Activated CD4-positive, alpha-beta T cell treated with anti-CD3 and anti-CD28 coated beads, Interleukin-2, Interleukin-6, amounts not matched to agents 100 ng/mL and 50 ng/mL, durations not matched to agents 16 hours and 8 hours (primary cell): ENCODE measurements around the gene TANGO6.
"Not testable (repeated sequence)": the region's sequence is repeated elsewhere in the genome, so short reads cannot be mapped to it uniquely, and the experiment has no call there.

Experiments used
- DNase-seq: peaks from one replicate; pipeline ENCODE4 v3.0.0-alpha.2; 2020

The TANGO6 gene

GRCh38 chr16:68973611-68974120 lies 130.3 kb downstream of the TANGO6 start:
- no peak for DNase-seq

- no peak for DNase-seq
Measured at GRCh38 chr16:68978303-68978954, 135.1 kb downstream of the TANGO6 start.

GRCh38 chr16:68980695-68981315 lies 137.5 kb downstream of the TANGO6 start:
- no peak for DNase-seq

- DNase-seq: no peak
Measured at GRCh38 chr16:68981971-68982370, 138.6 kb downstream of the TANGO6 start.

DNA sequence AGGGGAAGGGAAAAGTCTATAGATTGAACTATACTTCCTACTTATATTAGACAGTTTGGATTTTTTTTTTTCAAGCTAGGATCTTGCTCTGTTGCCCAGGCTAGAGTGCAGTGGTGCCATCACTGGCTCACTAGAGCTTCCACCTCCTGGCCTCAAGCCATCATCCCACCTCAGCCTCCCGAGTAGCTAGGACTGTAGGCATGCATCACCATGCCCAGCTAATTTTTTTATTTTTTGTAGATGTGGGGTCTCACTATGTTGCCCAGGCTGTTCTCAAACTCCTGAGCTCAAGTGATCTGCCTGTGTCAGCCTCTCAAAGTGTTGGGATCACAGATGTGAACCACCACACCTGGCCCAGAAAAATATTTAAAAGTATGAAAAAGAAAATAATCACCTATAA lies 141.1 kb downstream of the TANGO6 start:
- no peak for DNase-seq

DNA sequence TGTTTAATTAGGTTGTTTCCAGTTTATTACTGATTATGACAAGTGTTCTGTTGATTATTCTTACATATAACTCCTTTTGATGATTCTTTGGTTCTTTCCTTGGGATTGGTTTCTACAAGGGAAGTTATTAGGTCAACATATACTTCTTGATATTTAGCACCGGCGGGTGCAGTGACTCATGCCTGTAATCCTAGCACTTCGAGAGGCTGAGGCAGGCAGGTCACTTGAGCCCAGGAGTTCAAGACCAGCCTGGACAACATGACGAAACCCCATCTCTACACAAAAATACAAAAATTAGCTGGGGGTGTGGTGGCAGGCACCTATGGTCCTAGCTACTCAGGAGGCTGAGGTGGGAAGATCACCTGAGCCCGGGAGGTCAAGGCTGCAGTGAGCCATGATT lies 141.9 kb downstream of the TANGO6 start:
- no peak for DNase-seq

GRCh38 chr16:68985855-68986254 lies 142.5 kb downstream of the TANGO6 start:
- DNase-seq: no peak

- DNase-seq: no peak
Measured at GRCh38 chr16:68987734-68988457, 144.6 kb downstream of the TANGO6 start.

- not testable (repeated sequence) for DNase-seq
Measured at GRCh38 chr16:68990172-68990845, 147.0 kb downstream of the TANGO6 start.

DNA sequence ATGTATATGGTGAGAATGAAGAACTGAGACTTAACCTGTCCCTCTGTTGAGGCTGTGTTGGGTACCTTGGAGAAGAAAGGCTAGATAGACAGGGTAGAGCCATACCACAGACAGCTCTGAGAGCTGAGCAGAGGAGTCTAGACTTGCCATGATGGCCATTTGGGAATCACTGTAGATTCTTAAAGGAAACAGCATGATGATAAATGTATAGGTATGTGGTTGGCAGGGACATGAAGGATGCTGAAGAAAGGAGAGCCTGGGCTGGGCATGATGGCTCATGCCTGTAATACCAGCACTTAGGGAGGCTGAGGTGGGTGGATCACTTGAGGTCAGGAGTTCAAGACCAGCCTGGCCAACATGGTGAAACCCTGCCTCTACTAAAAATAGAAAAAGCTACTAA lies 147.7 kb downstream of the TANGO6 start:
- no peak for DNase-seq

DNA sequence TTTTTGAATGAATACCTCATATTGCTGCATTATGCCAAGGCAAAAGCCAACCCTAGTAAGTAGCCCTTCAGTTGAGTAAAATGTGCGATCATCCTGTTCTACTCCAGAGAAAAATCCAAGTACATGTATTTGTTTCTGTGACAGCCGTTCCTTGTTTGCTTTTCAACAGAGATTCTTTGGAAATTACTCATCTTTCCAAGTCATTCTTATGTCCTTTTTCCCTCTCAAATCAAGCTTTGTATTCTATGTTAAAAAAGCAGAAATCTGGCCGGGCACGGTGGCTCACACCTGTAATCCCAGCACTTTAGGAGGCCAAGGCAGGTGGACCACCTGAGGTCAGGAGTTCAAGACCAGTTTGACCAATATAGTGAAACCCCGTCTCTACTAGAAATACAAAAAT lies 149.2 kb downstream of the TANGO6 start:
- DNase-seq: no peak

GRCh38 chr16:68993456-68993855 lies 150.1 kb downstream of the TANGO6 start:
- no peak for DNase-seq

DNA sequence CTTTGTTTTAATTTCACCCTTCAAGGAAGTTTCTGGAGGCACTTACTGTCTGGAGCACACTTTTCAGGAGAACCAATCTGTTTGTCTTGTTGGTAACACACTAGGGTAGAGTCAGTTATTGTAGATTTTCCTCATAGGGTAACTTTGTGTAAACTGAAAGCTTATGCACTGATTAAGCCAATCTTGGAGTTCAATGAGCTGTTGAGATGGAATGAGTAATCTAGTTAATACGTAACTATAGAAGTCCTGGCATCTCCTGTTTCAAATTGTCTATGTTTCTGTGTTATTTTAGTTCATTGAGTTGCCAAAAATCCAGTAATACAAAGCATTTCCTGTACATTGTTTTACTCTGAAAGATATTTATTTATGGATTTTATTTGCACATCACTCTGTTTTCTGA lies 150.6 kb downstream of the TANGO6 start:
- no peak for DNase-seq

DNA sequence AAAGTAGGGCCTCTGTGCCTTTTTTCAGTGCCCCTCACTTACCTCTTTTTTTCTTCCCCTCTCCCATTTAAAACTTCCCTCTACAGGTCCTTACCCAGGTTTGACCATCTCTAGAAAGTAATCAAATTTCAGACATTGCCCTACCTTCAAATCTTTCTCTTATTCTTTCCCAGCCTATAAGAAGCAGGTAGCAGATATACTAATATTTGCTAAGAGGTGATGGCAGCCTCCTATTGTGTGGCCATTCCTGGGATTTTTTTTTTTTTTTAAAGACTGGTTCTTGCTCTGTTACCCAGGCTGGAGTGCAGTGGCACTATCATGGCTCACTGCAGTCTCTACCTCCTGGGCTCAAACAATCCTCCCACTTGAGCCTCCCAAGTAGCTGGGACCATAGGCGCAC lies 151.0 kb downstream of the TANGO6 start:
- DNase-seq: no peak

GRCh38 chr16:68995011-68995504 lies 151.7 kb downstream of the TANGO6 start:
- DNase-seq: no peak

- no peak for DNase-seq
Measured at GRCh38 chr16:68997564-68997963, 154.2 kb downstream of the TANGO6 start.

DNA sequence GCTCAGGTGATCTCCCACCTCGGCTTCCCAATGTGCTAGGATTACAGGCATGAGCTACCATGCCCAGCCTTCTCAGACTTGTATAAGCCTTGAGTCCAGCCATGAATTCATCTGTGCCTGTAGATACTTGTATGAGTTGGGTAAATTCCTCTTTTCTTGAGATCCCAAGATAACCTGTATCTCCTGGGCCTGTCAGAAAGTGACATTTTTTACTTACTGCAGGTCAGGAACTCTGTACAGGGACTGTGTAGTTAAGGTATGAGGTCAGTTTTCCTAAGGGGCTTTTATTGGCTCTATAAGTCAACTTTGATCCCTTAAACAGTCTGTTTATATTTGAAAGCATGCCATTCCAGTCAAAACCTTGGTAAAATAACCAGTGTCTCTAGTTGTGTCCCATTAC lies 155.8 kb downstream of the TANGO6 start:
- DNase-seq: no peak

GRCh38 chr16:69003500-69003899 lies 160.2 kb downstream of the TANGO6 start:
- DNase-seq: no peak

DNA sequence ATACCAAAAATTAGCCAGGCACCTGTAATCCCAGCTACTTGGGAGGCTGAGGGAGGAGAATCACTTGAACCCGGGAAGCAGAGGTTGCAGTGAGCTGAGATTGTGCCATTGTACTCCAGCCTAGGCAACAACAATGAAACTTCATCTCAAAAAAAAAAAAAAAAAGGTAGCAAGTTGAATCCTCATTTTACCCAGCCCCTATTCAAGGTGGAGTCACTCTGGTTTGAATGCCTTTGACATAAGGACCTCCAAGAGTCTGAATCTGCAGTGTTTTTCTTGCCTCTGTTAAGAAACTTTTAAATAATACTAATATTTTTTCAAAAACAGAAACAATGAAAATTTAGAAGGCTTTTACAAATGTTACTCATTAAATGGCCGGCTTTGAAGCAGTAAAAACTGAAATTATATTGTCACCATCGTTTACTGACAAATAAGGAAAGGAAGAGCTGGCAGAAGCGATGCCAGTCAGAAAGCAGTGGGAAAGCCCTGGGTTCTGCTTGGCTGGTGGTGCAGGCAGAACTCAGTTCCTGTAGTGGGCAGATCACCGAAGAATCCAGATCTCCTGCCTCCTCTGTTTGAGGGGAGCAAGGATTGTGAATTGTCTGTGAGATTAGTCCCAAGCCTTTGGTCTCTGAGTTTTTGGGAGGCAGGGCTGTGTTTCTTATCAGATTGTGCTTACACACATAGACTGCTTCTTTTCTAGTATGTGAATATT lies 162.5 kb downstream of the TANGO6 start:
- no peak for DNase-seq

GRCh38 chr16:69012906-69013305 lies 169.6 kb downstream of the TANGO6 start:
- no peak for DNase-seq

DNA sequence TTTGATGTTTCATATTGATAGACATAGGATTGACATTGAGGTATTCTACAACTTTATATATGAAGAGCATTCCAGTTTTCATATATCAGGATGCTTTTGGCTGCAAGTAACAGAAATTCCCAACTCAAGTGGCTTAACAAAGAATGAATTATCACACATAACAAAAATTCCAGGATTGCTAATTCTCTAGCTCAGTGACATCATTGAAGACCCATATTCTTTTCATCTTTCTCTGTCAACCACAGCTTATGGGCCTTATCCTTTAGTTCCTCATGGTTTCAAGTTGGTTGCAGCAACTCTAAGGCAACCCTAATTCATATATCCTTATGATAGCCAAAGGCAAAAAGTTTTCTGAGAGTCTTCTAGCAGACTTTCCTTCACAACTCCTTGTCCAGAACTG lies 170.7 kb downstream of the TANGO6 start:
- no peak for DNase-seq

DNA sequence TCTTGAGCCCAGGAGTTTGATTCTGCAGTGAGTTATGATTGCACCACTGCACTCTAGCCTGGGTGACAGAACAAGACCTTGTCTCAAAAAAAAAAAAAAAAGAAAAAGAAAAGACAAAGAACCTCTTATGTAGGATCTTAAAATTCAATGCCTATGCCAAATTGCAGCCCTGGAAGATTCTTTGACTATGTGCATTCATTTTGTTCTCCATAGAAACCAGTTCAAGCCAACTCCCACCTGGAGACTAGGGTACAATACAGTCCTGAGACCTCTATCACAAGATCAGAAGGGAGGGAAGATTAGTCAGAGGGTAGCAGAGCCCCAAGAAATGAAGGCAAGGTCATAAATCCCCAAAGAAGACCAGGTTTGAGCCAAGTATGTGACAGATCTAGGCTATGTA lies 171.5 kb downstream of the TANGO6 start:
- DNase-seq: no peak
